Coronary artery (tissue), 2 donors: ENCODE measurements around the gene CCL3.

Source experiments
- DNase-seq: peaks from one replicate; pipeline ENCODE4 v3.0.0-alpha.2; 2017; ENCODE audit warnings: low spot score
- H3K27ac ChIP-seq, 2 donors: fragments of 200-600 bp; sonication (generic); one replicate each; pipeline ENCODE4 v1.5.1; 2016 to 2019
- H3K4me3 ChIP-seq: fragments of 200-600 bp; sonication (generic); 2 replicates; pipeline ENCODE4 v1.5.1; 2016; ENCODE audit warnings: mild to moderate bottlenecking, moderate library complexity
- TF ChIP-seq, protein P1 (sequence below): fragments of 200-600 bp; sonication (generic); IDR thresholded peaks from one replicate; pipeline ENCODE4 v1.5.1; 2019; ENCODE audit warnings: antibody characterized with exemption

CCL3 gene

DNA sequence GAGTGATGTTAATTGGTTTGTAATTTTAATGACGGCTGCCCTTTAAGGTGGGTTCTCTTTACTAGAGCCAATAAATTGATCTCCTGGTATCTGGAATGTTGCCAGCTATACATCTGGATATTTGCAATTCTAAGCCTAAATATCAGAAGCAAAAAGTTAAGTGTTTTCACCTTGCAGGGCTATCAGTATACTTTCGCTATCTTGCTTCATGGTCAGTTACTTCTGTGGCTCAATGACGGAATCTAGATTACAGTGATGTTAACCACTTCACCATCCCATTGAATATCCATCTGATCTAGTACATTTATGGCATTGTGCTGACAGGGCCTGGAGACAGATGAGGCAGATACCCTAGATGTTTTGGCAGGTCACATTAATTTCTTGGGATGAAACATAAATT, 42.0 kb upstream of the CCL3 start:
- TF ChIP-seq, protein P1, sequence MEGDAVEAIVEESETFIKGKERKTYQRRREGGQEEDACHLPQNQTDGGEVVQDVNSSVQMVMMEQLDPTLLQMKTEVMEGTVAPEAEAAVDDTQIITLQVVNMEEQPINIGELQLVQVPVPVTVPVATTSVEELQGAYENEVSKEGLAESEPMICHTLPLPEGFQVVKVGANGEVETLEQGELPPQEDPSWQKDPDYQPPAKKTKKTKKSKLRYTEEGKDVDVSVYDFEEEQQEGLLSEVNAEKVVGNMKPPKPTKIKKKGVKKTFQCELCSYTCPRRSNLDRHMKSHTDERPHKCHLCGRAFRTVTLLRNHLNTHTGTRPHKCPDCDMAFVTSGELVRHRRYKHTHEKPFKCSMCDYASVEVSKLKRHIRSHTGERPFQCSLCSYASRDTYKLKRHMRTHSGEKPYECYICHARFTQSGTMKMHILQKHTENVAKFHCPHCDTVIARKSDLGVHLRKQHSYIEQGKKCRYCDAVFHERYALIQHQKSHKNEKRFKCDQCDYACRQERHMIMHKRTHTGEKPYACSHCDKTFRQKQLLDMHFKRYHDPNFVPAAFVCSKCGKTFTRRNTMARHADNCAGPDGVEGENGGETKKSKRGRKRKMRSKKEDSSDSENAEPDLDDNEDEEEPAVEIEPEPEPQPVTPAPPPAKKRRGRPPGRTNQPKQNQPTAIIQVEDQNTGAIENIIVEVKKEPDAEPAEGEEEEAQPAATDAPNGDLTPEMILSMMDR = no peak
- no peak overlapping the region for H3K27ac ChIP-seq
- no peak overlapping the region for H3K4me3 ChIP-seq
- DNase-seq = no peak

DNA sequence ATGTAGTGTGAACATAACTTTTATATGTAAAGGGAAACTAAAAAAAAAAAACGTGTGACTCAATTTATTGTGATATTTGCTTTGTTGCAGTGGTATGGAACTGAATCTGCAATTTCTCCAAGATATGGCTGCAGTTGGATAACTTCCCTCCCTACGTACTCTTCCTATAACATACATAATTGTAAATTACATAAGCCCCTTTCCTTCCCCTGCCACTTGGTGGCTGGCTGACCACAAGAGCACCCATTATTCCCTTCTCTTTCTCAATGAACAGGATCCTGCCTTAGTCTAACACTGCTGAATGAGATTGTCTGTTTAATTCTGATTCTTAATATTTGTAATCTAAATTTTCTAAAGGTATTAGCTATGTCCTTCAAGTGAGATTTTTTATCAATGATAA, 41.5 kb upstream of the CCL3 start:
- Histone ChIP-seq H3K4me3 (no peak overlapping the region), H3K27ac (no peak overlapping the region)
- TF ChIP-seq, protein P1 = no peak
- no peak for DNase-seq

DNA sequence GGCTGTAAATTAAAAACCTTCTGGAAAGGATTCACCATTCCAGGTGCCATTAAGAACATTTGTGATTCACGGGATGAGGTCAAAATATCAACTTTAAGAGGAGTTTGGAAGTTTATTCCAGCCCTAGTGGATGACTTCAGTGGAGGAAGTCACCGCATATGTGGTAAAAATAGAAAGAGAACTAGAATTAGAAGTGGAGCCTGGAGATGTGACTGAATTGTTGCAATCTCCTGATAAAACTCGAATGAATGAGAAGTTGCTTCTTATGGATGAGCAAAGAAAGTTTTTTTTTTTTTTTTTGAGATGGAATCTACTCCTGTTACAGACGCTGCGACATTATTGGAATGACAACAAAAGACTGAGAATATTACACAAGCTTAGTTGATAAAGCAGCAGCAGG, 40.4 kb upstream of the CCL3 start:
- no peak overlapping the region for H3K4me3 ChIP-seq
- no peak overlapping the region for H3K27ac ChIP-seq
- TF ChIP-seq, protein P1 = no peak
- DNase-seq = no peak

DNA sequence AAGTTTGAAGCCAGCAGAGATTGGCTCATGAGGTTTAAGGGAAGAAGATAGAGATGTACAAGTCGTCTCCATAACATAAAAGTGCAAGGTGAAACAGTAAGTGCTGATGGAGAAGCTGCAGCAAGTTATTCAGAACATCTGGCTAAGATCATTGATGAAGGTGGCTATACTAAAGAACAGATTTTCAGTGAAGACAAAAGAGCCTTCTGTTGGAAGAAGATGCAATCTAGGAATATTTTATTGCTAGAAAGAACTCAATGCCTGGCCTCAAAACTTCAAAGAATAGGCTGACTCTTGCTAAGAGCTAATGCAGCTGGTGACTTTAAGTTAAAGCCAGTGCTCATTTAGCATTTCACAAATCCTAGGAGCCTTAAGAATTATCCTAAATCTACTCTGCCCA, 39.7 kb upstream of the CCL3 start:
- no peak overlapping the region for H3K4me3 ChIP-seq
- no peak overlapping the region for H3K27ac ChIP-seq
- TF ChIP-seq, protein P1 = no peak
- no peak for DNase-seq

DNA sequence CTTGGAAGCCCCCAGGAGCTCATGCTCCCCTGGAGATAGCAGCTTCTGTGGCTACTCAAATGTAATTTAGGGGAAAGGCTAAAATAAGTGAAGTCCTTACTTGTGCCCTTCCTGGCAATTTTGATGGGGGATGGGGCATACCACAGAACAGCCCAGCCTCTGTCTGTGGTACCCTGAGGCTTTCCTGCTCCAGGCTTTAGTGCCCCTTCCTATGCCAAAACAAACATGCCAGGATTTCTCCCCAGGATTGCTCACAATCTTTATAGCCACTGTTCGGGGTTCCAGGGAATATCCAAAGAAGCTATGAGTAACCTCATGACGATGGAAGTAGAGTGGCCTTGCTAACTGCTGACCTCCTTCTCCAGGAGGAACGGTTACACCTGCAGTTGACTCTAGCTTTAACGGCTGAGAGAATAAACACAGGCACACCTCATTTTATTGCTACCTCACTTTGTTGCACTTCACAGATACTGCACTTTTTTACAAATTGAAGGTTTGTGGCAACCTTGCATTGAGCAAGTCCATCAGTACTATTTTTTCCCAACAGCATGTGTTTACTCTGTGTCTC, 38.6 kb upstream of the CCL3 start:
- no peak for DNase-seq
- TF ChIP-seq, protein P1 = no peak
- no peak overlapping the region for H3K27ac ChIP-seq

DNA sequence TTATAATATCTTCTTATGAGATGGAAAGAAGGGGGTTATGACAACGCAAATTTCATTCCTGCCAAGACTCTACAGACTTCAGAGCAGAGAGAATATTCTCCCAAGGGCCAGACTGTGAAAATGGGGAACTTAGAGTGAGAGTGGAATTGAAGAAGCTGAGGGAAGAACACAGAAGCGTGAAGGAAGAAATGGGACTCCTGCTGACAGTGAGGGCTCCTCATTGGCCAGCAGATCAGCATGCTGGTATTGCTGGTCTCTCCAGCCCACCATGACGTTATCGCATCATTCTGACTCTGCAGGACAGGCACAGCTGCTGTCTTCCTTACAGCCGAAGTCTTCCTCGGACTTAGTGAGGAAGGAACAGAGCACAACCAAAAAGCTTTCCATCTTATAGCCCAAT, 38.0 kb upstream of the CCL3 start:
- Histone ChIP-seq H3K27ac (no peak overlapping the region), H3K4me3 (no peak overlapping the region)
- TF ChIP-seq, protein P1 = no peak
- no peak for DNase-seq

More for the DNA sequence above, 38.6 kb upstream of the CCL3 start:
- H3K4me3 ChIP-seq = no peak overlapping the region

DNA sequence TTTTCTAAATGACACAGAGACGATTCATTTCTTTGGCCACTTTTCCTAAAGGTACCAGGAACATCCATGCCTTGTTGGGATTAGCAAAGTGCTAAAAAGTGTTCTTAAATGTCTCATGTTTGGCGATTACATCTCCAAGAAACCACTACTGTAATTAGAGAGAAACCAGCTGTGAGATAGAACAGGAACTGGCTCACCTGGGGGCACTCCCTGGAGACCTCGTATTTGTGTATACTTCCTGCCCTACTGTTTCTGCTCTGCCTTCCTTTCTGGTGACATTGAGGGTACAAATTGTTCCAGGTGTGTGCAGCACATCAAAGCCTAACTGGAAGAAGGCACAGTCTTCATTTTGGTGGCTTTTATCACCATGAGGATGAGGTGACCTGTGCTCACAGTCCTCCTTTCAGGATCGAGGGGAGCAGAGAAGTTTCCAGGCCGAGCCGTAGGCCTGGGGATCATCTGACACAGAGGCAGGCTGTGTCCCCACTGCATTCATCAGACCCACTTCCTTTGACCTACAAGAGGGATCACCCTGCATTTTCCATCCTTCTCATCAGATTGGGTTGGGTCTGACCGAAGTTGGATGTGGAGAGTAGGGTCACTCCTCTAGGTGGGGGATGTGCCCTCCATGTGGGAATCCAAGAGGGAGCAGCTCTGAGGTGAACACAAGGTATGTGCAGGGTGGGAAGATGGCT, 37.4 kb upstream of the CCL3 start:
- no peak overlapping the region for H3K4me3 ChIP-seq
- TF ChIP-seq, protein P1 = no peak
- no peak overlapping the region for H3K27ac ChIP-seq
- DNase-seq = no peak
